ENCODE data around the gene CNN3.

GRCh38 chr1:94974824-94975223, 47.9 kb upstream of the CNN3 start:
- TF ChIP-seq CTCF (IDR thresholded peaks at IDR 0.05) (no peak), RFX5 (IDR thresholded peaks at IDR 0.05; ENCODE audit: low read length) (no peak), JUND (IDR thresholded peaks at IDR 0.05) (no peak), POLR2AphosphoS5 (IDR thresholded peaks at IDR 0.05; ENCODE audit: low read depth, low read length) (no peak)
- TF ChIP-seq, protein P1, sequence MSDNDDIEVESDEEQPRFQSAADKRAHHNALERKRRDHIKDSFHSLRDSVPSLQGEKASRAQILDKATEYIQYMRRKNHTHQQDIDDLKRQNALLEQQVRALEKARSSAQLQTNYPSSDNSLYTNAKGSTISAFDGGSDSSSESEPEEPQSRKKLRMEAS (IDR thresholded peaks at IDR 0.05; ENCODE audit: low read depth) = no peak
